Measurements from ENCODE around the gene UBXN11.

Gene UBXN11

DNA sequence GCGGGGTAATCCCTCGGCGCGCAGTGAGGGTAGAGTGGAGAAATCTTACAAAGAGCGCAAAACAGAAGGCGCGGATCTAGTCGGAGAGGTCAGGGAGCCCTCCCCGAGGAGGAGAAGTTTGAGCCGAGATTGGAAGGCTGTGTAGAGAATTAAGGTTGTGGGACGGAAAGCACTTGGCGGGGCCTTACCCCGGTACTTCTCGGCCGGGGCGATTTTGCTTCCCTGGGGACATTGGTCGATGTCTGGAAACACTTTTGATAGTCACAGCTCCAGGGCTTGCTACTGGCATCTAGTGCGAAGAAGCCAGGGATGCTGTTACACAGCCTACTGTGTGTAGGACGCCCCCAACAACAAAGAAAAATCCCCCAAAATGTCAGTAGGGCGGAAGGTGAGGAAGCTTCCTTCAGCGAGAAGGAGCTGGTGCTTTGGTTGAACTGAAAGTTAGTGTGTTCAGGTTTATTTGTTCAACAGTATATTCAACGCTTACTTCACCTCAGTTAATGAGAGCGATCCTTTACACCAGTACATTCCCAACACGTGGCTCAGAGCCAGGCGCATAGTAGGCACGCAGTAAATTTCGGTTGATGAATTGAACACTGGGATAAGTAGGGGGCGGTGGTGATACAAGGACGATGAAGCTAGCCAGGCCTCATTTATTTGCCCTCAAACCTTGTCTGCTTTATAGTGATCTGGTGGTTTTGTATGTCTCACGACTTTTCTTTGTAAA is 71.6 kb downstream of the UBXN11 start:
- H3K9me3 ChIP-seq (ENCODE audit: control insufficient read depth, low read length) = no peaks in the 10 kb centered on the region
- peaks cover 4% of the 10 kb centered on the region for H3K27me3 ChIP-seq (ENCODE audit: control insufficient read depth, insufficient read depth, low read length, poor library complexity, severe bottlenecking)
- H3K36me3 ChIP-seq (ENCODE audit: control insufficient read depth, insufficient read depth, low read length) = no peaks in the 10 kb centered on the region
- peaks cover 3% of the 10 kb centered on the region for H3K4me1 ChIP-seq (ENCODE audit: control insufficient read depth, insufficient read depth, low read length)
- no peak overlapping the region for H3K27ac ChIP-seq (ENCODE audit: insufficient read depth, low read depth, low read length, poor library complexity, severe bottlenecking)
- 3 to 4% methylated on average over 29 to 30 of the region's 30 CpGs for WGBS, 2 experiments
- peak overlapping the region; percentile 96 for H3K4me3 ChIP-seq (ENCODE audit: insufficient read depth, low read depth, low read length)

DNA sequence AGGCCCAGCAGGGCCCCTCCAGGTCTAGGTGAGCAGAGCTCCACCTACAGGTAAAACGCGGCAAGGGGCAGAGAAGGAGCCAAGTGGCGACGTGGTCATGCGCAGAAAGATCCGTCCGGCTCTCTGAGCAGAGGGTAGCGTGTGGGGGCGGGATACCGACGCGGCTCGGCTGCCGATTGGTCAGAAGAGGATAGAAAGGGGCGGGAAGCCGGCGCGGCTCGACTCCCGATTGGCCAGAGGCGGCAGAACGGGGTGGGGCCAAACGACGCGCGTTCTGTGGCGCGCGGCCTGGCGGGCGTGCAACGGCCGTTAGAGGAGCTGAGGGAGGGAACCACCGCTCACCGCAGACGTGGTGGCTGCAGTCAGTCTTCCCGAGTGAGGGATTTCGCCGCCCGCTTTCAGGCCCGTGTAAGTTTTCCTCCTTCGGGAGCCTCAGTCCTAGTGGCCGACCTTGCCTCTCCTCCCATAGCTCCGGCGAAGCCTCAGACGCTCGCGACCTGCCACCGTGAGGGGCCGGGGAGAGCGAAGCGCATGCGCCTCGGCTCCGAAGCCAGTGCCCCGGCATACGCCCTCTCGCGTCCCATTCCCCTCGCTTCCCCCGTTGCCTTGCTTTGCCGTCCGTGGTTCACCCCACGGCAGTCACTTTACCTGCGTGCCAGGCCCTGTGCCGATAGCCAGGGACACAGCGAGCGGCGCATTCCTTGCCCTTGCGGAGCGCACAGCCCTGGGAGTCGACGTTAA is 72.4 kb downstream of the UBXN11 start, which contains the start of gene CEP85:
CEP85 (plus strand) TSS at position 298 of the 741 bp plus-strand sequence. CDS start 5,584 bp downstream, outside the sequence.
- no peaks in the 10 kb centered on the region for H3K9me3 ChIP-seq (ENCODE audit: control insufficient read depth, low read length)
- WGBS, 2 experiments = 0% methylated on average over 73 of the region's 73 CpGs

More for the DNA sequence above, 72.4 kb downstream of the UBXN11 start, which contains the start of gene CEP85:
- H3K27ac ChIP-seq (ENCODE audit: insufficient read depth, low read depth, low read length, poor library complexity, severe bottlenecking) = no peak within 1 kb of the TSS
- peaks cover 3% of the 10 kb centered on the region for H3K4me1 ChIP-seq (ENCODE audit: control insufficient read depth, insufficient read depth, low read length)
- H3K4me3 ChIP-seq (ENCODE audit: insufficient read depth, low read depth, low read length) = peak within 1 kb of the TSS; percentile 96
- peaks cover 4% of the 10 kb centered on the region for H3K27me3 ChIP-seq (ENCODE audit: control insufficient read depth, insufficient read depth, low read length, poor library complexity, severe bottlenecking)
- H3K36me3 ChIP-seq (ENCODE audit: control insufficient read depth, insufficient read depth, low read length) = no peaks in the 10 kb centered on the region

All from ectodermal cell (in vitro differentiated cells).